Brain microvascular endothelial cell (primary cell): Measurements from ENCODE around the gene USH2A.
A peak's percentile ranks its signal among the peaks of the same experiment; 100 is the strongest.

Source experiments
- DNase-seq: peaks from one replicate; pipeline ENCODE4 v3.0.0-alpha.2; 2020
- H3K27ac ChIP-seq: fragments of 250-450 bp; sonication (Bioruptor Pico); 2 replicates; pipeline ENCODE4 v1.5.1; 2020; ENCODE audit warnings: mild to moderate bottlenecking, moderate library complexity
- H3K27me3 ChIP-seq: fragments of 250-450 bp; sonication (Bioruptor Pico); replicated peaks from 2 replicates; pipeline ENCODE4 v1.5.1; 2020; ENCODE audit warnings: mild to moderate bottlenecking
- H3K36me3 ChIP-seq: fragments of 250-450 bp; sonication (Bioruptor Pico); replicated peaks from 2 replicates; pipeline ENCODE4 v1.5.1; 2020; ENCODE audit warnings: mild to moderate bottlenecking
- H3K4me3 ChIP-seq: 2 replicates; pipeline ENCODE4 v1.5.1; 2011; ENCODE audit warnings: low read depth, mild to moderate bottlenecking, control low read depth, low read length, moderate library complexity
- CTCF ChIP-seq: IDR thresholded peaks from 2 replicates; pipeline ENCODE4 v1.5.1; 2011; ENCODE audit warnings: low read depth, mild to moderate bottlenecking, moderate library complexity, low read length, control low read depth, inconsistent platforms; ENCODE audit errors: missing control alignments
- in situ Hi-C: cut with HindIII; loops from 2 replicates; pipeline ENCODE4 v1.10.0; 2017; ENCODE audit warnings: low sequenced_read_pairs, low pct_ligation_motif_present

Gene USH2A

GRCh38 chr1:216005916-216006315, 417.3 kb downstream of the USH2A start:
- Histone ChIP-seq H3K36me3 (no peaks in the 10 kb centered on the region), H3K4me3 (no peak overlapping the region), H3K27ac (no peak overlapping the region), H3K27me3 (no peaks in the 10 kb centered on the region)
- no peak for TF ChIP-seq CTCF
- no peak for DNase-seq
- in situ Hi-C loops, result no loop called here

GRCh38 chr1:215992620-215993019, 430.6 kb downstream of the USH2A start:
- no peaks in the 10 kb centered on the region for H3K36me3 ChIP-seq
- no peak for DNase-seq
- no peak overlapping the region for H3K27ac ChIP-seq
- in situ Hi-C loops, result no loop called here
- peak; percentile 47 for TF ChIP-seq CTCF
- no peak overlapping the region for H3K4me3 ChIP-seq
- H3K27me3 ChIP-seq, result no peaks in the 10 kb centered on the region

GRCh38 chr1:215987092-215987875, 436.0 kb downstream of the USH2A start:
- in situ Hi-C loops, result no loop called here

GRCh38 chr1:215986401-215986800, 436.8 kb downstream of the USH2A start:
- Histone ChIP-seq H3K27ac (no peak overlapping the region), H3K4me3 (no peak overlapping the region), H3K27me3 (no peaks in the 10 kb centered on the region), H3K36me3 (no peaks in the 10 kb centered on the region)
- no peak for DNase-seq
- in situ Hi-C loops, result no loop called here
- no peak for TF ChIP-seq CTCF

More at GRCh38 chr1:215987092-215987875, 436.0 kb downstream of the USH2A start:
- Histone ChIP-seq H3K27ac (no peak overlapping the region), H3K4me3 (no peak overlapping the region), H3K27me3 (no peaks in the 10 kb centered on the region), H3K36me3 (no peaks in the 10 kb centered on the region)
- DNase-seq, result no peak
- no peak for TF ChIP-seq CTCF

GRCh38 chr1:215983680-215984079, 439.6 kb downstream of the USH2A start:
- H3K27ac ChIP-seq, result no peak overlapping the region
- no peaks in the 10 kb centered on the region for H3K36me3 ChIP-seq
- in situ Hi-C loops, result no loop called here
- DNase-seq, result no peak
- H3K4me3 ChIP-seq, result no peak overlapping the region
- H3K27me3 ChIP-seq, result no peaks in the 10 kb centered on the region
- no peak for TF ChIP-seq CTCF
